Midbrain (tissue), 1 donor: ENCODE data around the gene DIAPH2.
"Not testable (repeated sequence)": the region's sequence is repeated elsewhere in the genome, so short reads cannot be mapped to it uniquely, and the experiment has no call there.

Experiments used
- DNase-seq: peaks from one replicate; lab custom pipeline; 2025; lab: John Stamatoyannopoulos, UW

The DIAPH2 gene

DNA sequence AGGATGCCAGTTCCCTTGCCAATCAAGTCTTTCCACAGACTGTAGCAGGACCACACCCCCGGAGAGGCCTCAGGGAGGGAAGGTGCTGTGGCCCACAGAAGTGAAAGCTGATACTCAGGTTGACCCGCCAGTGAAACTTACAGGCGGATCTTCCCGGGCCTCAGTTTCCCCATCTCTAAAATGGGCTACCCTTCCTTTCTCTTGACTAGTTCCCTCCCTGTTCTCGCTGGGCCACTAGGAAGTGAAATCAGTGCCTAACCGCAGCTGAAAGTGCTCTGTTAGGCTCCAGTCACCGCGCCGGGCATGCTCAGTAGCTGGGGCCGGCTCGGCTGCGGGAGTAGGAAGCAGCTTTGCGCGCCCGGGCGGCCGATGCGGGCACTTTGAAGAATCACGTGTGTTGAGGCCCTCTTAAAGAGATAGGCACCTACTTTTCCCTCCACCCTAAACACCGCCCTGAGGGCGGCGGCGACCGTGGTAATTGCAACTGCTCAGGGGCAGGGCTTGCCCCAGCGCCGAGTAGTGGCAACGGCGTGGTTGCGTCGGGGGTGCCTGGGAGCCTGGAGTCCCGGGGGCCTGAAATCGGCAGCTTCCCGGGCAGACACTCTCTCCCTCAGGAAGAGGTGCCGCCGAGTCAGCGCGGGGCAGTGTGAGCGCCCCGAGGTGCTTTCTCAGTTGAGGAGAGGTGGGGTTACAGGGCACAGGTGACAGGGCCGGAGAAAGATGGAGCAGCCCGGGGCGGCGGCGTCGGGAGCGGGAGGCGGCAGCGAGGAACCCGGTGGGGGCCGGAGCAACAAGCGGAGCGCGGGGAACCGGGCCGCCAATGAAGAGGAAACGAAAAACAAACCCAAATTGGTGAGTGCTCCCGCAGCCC is at the start of gene DIAPH2:
DIAPH2 (plus strand) TSS at position 504 of the 871 bp plus-strand sequence.
- DNase-seq, result peak; percentile 36

DNA sequence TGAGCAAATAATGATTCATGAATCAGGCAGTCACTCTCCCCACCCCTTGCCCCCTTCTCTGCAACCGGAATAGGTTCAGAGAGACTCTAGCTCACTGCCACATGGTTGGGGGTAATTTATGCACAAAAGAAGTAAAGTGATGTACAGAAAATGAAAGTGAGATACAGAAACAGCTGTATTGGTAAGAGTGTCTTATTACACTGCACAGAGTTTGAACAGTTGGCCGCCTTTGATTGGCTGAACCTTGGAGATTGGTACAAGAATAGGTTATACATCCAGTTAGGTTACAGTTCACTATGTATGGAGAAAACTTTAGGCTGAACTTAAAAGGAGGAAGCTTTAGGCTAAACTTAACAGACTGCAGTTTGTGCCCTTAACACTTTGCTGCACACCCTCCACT is 34.6 kb upstream of the DIAPH2 start:
- no peak for DNase-seq

- no peak for DNase-seq
Observed at GRCh38 chrX:96655947-96656623, 28.6 kb upstream of the DIAPH2 start.

DNA sequence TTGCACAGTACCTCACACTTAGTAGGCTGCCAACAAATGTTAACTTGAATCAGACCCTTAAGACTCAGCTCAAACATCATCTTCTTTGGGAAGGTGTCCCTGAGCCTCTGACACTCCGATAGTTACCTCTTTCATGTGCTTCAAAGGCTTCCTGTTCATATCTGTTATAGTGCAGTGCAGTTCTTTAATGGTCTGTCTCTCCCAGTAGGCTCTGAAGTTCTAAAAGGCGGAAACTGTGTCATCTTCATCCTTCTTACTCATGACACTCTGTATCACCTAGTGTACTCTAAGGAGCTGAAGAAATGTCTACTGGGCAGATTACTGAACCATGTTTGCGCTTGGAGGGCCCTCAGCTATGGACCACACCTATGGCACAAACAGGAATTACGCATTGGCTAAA is 2.1 kb upstream of the DIAPH2 start:
- DNase-seq, result no peak

DNA sequence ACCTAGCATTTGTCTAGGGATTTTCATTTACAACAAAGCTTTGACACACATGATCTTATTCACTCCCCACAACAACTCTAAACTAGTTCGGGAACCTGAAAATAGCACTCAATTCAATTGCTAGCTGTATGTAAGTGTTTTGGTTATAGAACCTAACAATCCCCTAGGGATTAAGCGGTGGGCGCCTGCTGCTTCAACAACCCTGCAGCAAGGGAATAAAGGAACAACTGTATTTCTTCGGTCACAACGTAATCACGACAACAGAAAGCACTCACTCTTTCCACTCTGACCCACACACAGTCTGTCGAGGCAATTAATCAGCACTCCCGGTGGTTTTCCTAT is 674 bp upstream of the DIAPH2 start:
- no peak for DNase-seq

DNA sequence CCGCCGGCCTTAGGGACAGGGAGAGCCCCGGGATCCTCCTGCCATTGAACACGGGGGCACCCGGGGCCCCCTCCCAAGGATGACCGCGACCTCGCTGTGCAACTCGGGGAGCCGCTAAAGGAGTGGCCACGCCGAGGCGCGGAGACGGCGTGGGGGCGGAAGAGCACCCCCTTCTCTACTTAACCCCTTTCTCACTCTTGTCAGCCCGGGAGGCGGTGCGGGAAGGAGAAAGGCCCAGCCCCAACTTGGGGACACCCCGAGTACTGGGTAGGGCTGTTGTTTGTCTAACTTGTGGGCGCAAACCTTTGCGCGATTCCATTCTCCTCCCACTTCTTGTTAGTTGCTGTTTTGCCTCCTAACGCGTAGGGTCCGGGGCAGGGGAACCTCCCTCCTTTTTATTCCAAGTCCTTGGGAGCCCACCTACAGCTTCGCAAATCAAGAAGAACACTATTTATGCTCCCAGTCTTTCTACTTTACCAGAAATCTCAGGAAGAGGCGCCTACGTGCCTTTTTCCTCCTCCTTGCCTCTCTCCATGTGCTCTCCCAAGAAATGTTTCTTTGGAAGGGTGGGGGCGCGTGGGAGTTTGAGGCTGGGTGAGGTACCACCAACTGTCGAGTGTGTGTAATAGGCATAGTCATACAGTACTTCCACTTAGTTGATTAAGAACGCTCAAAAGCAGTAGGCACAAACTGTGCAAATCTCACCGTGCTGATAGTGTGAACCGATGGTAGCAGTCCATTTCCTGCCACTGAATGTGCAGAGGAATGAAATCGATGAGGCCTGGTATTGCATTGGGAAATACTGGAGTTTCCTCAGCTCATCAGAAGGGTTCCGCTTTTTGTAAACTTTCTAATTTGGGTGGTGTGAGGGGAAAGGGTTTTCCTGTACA is 813 bp downstream of the DIAPH2 start:
- no peak for DNase-seq

DNA sequence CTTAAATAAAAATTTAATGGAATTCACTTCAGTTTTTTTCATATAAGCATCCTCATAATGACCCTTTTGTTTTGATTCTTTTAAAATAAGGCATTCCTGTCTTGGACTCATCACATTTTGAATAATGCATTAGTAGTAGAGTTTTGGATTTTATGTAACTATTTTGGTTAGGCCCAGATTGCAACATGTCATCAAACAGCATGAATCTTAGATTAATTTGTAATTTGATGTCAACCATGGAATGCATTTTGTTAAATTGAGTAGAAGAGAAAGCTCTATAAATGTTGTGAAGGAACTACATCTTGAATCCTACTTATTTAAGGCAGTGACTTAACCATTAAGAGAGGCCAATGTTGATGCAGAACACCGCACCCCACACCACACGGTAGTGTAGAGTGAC is 3.1 kb downstream of the DIAPH2 start:
- DNase-seq, result no peak

DNA sequence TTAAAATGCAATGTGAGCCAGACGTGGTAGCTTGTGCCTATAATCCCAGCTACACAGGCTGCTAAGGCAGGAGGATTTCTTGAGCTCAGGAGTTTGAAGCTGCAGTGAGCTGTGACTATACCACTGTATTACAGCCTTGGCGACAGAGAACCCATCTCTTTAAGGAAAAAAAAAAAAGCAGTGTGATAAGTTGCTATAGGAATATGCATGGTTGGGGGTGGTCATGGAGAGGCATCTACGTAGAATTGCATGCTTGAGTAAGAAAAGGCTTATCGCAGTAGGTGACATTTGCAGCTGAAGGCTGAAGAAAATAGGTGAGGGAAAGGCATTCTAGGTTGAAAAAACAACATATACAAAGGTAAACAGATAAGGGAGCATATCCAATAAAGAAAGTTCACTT is 4.1 kb downstream of the DIAPH2 start:
- DNase-seq, result no peak

DNA sequence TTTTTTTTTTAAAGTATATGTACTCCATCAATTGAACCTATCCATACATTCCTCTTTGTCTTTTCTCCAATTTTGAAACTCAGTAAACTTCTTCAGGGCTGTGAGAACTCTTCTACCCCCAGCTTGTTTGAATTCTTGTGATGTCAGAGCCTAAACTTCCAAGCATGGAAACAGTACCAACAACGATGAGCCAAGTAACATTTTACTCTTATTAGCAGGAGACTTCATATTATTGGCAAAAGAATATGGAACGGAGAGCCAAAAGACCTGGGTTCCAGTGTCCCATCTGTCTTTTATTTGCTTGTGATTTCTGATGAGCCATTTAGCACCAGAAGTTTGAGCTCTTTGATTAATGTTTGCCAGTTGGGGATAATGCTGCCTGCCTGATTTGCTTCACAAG is 5.3 kb downstream of the DIAPH2 start:
- no peak for DNase-seq

DNA sequence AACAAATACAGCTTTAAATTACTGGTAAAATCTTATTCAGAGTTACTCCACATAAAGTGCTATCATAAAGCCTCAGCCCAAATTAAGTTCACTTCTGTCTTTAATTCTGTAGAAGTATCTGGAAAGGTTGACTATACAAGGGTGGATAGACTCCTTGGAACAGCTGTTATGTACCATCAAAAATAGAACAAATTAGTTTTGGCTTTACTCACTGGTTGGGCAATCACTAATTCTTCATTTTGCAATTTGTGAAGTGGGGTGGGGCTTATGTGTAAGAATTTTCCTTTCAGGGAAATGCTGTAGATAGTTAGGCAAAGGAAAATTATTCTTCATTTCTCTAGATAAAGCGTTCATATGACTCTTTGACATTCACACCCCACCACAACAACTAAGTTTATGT is 7.8 kb downstream of the DIAPH2 start:
- no peak for DNase-seq

GRCh38 chrX:96692890-96693289 is 8.2 kb downstream of the DIAPH2 start:
- no peak for DNase-seq

- DNase-seq, result no peak
Observed at GRCh38 chrX:96693407-96693806, 8.8 kb downstream of the DIAPH2 start.

- no peak for DNase-seq
Observed at GRCh38 chrX:96696462-96696861, 11.8 kb downstream of the DIAPH2 start.

DNA sequence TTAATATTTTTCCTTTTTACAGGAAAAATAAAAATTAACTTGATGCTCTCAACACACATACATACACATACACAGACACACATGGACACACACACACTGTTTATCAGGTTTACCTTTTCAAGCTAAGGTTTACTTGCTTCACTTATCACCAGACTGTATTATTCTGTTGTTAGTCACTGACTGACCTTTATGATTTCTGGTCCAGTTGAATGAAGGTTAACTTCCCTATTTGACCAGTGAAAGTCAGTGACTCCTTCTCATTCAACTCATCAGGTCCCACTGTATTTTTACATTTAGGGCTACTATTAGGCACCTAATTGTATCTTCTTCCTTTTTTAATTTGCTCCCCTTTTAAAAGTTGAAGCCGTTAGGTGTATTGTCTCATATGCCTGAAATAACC is 16.0 kb downstream of the DIAPH2 start:
- DNase-seq, result no peak

DNA sequence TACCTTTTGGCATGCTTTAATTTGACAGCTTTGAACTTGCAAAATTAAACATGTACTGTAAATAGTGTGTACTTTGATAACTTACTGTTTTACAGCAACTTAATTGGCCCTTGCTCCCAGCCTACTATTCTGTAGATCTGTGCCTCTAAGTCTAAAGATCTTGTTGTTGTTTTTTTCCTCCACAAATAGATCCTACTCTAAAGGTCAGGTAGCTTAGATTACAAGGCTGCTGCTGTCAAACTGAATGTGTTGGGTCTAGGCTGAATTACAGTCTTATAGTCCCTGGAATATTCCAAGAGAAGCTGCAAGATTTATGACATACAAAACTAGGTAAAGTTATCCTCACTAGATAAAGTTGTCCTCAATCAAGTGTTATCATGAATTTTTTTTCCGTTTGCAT is 18.7 kb downstream of the DIAPH2 start:
- no peak for DNase-seq

DNA sequence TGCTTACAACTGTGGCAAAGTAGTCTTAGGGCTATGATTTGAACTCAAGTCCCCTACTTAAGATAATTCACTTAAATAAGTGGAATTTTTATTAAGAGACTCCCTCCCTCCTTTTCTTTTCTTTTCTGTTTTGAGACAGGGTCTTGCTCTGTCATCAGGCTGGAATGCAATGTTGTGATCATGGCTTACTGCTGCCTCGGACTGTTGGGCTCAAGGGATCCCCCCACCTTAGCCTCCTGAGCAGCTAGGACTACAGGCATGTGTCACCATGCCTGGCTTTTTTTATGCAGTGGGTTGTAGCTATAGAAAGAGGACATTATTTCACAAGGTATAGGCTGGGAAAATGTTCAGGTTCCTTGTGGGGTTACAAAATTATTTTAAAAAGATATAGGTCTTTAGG is 19.2 kb downstream of the DIAPH2 start:
- DNase-seq, result no peak

GRCh38 chrX:96704629-96705028 is 20.0 kb downstream of the DIAPH2 start:
- no peak for DNase-seq

- DNase-seq, result no peak
Observed at GRCh38 chrX:96705905-96706304, 21.3 kb downstream of the DIAPH2 start.

DNA sequence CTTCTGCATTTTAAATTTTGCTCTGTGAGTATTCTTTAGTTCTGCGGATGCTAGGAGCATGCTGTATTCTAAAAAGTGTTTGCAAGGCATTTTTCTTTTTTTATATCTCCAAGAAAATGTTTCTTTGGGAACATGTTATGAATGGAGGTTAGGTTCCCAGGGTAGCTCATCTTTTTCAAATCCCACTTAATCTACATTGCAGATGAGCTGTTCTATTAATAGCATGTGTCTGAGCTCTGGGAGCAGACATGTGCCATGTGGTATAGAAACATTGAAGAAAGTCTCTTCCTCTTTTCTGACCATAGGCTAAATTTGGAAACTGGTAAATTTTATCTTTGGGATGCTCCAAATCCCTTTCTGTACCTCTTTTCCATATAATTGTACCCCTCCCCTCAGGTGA is 23.2 kb downstream of the DIAPH2 start:
- DNase-seq, result no peak

DNA sequence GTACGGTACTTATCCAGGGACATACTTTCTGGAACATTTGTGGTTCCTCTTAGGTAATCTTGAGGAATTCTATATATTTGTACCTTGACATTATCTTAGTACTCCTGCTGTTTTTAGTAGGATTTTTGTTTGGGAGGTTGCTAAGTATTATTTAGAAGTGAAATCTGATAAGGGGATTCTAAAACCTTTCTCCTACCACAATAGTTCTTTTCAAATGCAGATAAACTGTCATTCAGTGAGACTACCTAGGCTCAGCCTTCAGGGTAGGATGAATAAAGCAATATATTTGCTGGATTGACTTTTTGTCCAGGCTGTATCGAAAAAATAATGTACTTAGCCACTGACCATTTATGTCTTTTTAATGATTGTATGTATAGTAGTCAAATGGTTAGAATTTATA is 25.4 kb downstream of the DIAPH2 start:
- no peak for DNase-seq

DNA sequence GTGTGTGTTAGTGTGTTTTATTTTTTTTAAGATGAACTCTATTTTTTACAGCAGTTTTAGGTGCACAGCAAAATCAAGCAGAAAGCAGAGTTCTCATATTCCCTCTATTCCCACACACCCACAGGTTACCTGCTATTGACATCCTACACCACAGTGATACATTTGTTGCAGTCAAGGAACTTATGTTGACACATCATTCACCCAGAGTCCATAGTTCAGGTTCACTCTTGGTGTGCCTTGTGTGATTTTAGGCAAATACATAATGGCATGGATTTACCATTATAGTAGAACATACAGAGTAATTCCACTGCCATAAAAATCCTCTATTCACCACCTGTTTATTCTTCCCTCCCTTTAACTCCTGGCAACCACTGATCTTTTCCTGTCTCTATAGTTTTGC is 28.7 kb downstream of the DIAPH2 start:
- DNase-seq, result no peak

GRCh38 chrX:96714393-96714792 is 29.8 kb downstream of the DIAPH2 start:
- not testable (repeated sequence) for DNase-seq

GRCh38 chrX:96715481-96715880 is 30.8 kb downstream of the DIAPH2 start:
- DNase-seq, result no peak
